Activated CD4-positive, alpha-beta T cell treated with anti-CD3 and anti-CD28 coated beads, Interleukin-2, amount 50 U/mL, for 48 hours (primary cell): ENCODE data around the gene ATP10A.

Experiments used
- DNase-seq, 2 experiments: peaks; one replicate each; pipeline ENCODE4 v3.0.0-alpha.2; 2020

The ATP10A gene

DNA sequence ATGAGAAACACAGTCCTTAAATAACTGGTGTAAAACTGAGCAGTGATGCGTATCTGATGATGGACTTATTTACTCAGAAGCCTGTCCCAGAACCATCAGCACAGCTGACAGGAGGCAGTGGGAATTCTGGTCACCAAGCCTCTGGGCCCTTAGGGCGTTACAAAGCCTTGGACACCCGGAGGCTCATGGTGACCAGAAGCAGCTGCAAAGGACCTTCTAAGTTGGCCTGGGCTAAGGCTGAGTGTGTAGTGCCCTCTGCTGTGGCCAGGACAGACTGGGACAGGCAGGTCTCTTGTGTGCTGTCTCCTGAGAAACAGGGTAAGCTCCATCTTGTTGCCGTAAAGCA lies 168.9 kb downstream of the ATP10A start:
- no peak for DNase-seq

- DNase-seq: peak; percentile 42 to 54
These were observed 169.5 kb downstream of the ATP10A start for GRCh38 chr15:25693321-25694238.

DNA sequence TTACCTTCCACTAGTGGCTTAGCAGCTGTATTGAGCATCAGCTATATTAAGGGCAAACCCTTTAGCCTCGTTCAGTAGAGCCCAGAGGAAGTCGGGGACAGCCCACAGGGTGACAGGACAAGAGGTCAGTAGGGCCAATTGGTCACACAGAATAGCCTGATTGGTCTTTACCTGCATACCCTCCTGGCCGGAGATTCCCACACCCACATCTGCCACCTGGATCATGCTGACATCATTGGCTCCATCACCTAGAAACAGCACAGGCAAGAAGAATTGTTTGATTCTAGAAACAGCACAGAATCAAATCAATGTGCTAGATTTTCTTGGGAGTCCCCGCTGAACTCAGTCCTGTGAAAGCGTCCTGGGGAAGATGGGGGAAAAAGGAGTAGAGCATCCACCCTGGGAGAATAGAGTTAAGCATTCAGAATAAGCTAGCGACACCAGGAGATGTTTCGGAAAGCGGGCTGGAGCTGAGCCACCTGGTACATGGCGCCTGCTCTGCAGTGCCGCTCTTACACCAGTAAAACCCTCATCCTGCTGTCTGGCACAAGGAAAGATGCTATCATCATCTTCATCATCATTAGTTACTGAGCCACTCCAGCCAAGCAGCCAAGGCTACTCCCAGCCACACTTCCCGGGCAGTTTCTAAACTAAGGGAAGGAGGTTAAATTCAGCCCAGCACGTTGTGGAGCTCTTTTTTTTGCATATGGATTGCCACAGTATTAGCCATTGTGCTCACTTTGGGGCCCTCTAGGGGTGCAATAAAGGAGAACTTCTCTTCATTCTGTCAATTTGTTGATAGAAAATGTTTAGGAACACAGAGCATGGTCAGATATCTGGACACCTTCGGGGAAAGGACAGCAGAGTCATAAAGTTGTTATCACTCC lies 171.3 kb downstream of the ATP10A start:
- no peak for DNase-seq

GRCh38 chr15:25690673-25691543 lies 172.2 kb downstream of the ATP10A start:
- DNase-seq: no peak

DNA sequence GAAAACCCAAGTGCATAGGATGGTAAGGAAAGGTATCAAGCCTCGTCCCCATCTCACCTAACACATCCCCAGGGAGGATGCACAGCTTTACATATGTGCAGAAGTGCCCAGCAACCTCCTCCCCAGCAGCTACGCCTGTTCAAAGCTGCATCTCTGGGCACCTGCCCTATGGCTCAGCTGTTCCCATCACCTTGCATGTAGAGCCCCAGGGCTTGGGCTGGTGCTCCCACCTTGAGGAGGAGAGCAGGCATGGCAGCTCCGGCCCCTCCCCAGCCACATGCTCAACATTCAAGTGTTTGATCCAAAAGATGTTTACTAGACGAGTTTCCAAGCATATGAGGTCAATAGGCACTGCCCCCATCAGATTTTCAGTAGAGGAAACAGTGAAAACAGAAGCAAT lies 173.5 kb downstream of the ATP10A start:
- no peak for DNase-seq

- DNase-seq: no peak
These were observed 175.0 kb downstream of the ATP10A start for GRCh38 chr15:25688166-25688565.

GRCh38 chr15:25687689-25688088 lies 175.4 kb downstream of the ATP10A start:
- DNase-seq: no peak

DNA sequence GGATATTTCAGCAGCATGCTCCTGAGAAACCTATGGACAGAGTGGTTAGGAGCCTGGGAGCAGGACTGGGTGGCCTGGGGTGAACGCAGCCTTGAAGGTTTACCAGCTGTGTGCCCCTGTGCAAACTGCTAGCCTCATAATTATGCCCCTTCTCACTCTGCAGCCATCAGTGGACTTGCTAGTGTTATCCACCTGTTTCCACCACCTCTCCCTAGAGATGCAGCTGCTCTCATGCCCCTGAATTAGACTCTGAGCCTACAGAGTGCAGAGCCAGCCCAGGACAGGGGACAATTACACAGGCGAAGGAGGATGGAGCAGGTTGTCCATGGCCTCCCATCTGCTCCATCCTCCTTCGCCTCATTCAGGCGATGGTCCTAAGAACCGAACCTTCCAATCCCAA lies 175.9 kb downstream of the ATP10A start:
- DNase-seq: no peak

DNA sequence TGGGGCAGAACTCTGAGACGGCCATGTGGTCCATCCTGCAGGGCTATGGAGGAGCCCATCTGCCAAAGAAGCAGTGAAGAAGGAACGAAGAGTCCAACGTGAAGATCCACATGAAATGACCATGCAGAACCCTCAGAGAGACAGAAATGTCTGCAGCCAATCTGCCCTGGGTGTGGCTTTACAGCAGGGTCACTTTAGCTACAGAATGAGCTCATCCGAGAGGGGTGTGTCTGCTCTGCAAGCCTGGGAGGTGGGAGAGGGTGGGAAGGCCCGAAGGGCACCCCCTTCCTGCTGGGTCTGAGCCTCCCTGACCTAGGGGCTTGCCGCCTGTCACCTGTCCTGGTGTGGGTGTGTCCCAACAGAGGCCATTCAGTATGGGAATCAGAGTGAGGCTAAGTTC lies 176.3 kb downstream of the ATP10A start:
- no peak for DNase-seq

DNA sequence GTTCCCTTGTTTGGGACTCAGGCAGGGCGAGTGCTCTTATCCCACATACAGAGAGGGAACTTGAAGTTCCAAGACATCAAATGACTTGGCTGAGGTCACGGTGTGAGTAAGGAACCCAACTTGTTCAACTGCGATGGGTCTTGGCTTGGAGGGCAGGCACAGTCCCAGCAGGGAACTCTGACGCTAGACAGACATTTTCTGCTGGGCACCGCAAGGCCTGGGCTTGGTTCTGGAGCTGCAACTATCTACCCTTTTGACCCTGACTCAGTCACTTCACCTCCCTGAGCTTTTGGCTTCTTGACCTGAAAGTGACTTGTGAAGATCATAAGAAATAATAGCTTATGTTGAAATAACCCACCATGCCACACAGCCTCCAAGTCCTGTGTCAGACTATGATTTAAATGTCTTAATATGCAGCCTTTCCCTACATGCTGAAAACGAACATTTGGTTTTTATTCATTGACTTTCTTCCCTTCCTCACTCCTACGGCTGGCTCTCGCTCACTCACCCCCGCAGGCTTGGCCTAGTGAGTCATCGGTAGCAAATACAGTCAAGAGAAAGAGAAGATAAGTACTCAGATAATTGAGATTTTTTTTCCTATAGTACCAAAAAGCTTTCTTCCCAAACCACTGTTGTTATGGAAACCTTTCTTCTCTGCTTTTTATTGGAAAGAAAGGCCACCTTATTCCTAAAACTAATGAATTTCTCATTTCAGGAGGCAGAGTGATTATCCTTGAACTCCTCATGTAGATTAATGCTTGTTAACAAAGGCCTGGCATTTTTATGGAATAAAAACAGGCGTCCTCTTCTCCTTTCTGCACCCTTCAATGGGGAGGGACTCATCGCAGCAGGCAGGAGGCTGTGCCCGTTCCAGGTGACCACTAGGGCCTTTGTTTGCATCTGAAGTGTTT lies 178.4 kb downstream of the ATP10A start:
- no peak for DNase-seq

- no peak for DNase-seq
These were observed 179.2 kb downstream of the ATP10A start for GRCh38 chr15:25683911-25684310.

GRCh38 chr15:25683415-25683814 lies 179.7 kb downstream of the ATP10A start:
- DNase-seq: no peak

DNA sequence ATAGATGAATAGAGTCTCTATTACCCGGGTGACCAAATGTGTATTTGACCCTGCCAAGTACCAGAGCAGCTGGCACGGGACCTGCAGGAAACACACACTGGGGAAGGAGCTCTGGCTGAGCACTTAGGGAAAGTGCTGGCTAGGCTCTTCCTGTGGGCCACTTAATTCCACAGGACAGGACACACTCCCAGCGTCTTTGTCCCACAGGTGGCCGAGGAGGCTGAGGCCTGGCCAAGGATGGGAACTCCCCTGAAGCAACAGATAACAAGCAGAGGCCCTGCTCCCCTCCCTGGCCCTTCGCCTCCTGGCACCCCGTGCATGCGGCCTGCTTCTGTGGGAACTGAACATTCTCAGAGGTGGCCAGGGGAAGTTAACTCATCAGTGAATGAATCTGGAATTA lies 180.8 kb downstream of the ATP10A start:
- DNase-seq: no peak

GRCh38 chr15:25680686-25681025 lies 182.5 kb downstream of the ATP10A start:
- no peak for DNase-seq

- no peak for DNase-seq
These were observed 183.0 kb downstream of the ATP10A start for GRCh38 chr15:25679964-25680685.

- no peak for DNase-seq
These were observed 183.6 kb downstream of the ATP10A start for GRCh38 chr15:25679492-25679891.

- DNase-seq: no peak
These were observed 184.6 kb downstream of the ATP10A start for GRCh38 chr15:25678500-25678855.

GRCh38 chr15:25677719-25678499 lies 185.2 kb downstream of the ATP10A start:
- no peak for DNase-seq

DNA sequence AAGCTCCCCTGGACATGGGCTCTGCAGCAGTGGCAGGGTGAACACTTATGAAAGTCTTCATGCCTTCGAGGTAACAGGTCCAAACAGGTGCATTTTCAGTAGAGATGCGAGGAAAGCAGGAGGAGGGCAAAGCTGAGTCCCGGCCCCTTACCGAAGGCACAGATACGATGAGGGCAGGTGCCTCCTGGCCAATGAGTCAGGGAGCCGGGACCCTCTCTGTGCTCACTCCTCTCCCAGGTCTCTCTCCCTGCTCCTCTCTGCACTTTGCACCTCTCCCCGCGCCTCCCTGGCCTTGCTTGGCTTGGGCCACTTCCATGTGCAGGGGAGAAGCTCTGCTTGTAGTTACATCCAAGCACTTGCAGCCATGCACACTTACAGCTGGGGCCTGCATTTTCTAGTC lies 187.1 kb downstream of the ATP10A start:
- no peak for DNase-seq

DNA sequence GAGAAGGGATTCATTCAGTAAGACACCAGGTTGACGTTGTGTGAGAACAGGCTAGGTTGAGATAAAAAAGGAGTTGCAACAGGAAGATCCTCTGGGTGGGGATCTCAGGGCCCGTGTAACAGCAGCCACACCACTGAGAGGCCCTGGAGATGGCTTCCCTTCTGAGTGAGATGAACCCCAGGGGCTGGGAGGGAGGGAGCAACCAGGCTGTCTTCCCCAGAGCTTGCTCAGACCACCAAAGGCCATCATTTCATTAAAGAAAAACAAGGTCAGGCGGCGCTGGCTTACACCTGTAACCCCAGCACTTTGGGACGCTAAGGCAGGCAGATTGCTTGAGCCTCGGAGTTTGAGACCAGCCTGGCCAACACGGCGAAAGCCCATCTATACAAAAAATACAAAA lies 187.7 kb downstream of the ATP10A start:
- DNase-seq: no peak

- DNase-seq: no peak
These were observed 188.2 kb downstream of the ATP10A start for GRCh38 chr15:25674913-25675312.
